Panc1 (cell line): ENCODE data around the gene CLEC16A.

Source experiments
- POLR2AphosphoS5 ChIP-seq: IDR thresholded peaks from 2 replicates; pipeline ENCODE4 v1.6.1; 2012; ENCODE audit warnings: mild to moderate bottlenecking, low read depth, low read length, moderate library complexity
- SIN3A ChIP-seq: IDR thresholded peaks from 2 replicates; pipeline ENCODE4 v1.6.1; 2012; ENCODE audit warnings: low read depth, mild to moderate bottlenecking, low read length, moderate library complexity, borderline replicate concordance; ENCODE audit not compliant: insufficient read depth
- TCF7L2 ChIP-seq: IDR thresholded peaks from 2 replicates; pipeline ENCODE4 v1.6.1; 2011; ENCODE audit warnings: mild to moderate bottlenecking, low read depth, low read length, inconsistent platforms
- TF ChIP-seq, protein P1 (sequence below): fragments of 450-650 bp; IDR thresholded peaks from 2 replicates; pipeline ENCODE4 v1.5.1; 2017; ENCODE audit warnings: mild to moderate bottlenecking
- TF ChIP-seq, protein P2 (sequence below), 2 experiments: IDR thresholded peaks; 2 replicates each; pipeline ENCODE4 v1.6.1; 2011 to 2012; ENCODE audit warnings: low read depth in 2 of 2, control low read depth in 1 of 2, low read length in 1 of 2, mild to moderate bottlenecking in 1 of 2, moderate library complexity in 1 of 2; ENCODE audit not compliant: insufficient read depth in 1 of 2

DNA sequence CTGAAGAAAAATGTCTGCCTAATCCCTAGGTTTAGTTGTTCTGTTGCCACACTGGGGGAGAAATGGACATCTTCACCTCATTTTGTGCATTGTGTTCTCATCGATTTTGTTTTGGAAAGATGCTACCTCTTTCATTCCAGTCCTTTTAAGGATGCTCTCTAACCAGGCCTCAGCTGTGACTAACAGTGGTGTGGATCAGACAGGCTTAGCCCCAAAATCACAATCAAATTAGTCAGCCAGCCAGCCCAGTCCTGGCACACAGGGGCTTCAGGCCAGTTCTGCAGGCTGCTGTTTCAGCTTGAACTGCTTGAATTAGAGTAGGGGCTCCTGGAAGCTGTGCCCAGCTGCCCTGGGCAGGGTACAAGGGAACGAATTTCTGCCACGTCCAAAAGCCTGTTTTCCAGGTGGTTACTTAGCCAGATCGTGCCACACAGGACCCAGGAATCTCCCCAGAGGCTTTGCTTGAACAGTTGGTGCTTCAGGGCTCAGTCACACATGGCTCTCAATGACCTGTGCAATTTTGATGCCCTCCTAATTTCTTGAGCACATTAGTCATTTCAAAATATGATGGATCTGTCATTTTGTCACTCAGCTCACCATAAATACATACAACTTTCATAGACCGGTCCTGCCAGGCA is 60.7 kb downstream of the CLEC16A start:
- TF ChIP-seq, protein P1, sequence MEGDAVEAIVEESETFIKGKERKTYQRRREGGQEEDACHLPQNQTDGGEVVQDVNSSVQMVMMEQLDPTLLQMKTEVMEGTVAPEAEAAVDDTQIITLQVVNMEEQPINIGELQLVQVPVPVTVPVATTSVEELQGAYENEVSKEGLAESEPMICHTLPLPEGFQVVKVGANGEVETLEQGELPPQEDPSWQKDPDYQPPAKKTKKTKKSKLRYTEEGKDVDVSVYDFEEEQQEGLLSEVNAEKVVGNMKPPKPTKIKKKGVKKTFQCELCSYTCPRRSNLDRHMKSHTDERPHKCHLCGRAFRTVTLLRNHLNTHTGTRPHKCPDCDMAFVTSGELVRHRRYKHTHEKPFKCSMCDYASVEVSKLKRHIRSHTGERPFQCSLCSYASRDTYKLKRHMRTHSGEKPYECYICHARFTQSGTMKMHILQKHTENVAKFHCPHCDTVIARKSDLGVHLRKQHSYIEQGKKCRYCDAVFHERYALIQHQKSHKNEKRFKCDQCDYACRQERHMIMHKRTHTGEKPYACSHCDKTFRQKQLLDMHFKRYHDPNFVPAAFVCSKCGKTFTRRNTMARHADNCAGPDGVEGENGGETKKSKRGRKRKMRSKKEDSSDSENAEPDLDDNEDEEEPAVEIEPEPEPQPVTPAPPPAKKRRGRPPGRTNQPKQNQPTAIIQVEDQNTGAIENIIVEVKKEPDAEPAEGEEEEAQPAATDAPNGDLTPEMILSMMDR: no peak
- TF ChIP-seq, protein P2, sequence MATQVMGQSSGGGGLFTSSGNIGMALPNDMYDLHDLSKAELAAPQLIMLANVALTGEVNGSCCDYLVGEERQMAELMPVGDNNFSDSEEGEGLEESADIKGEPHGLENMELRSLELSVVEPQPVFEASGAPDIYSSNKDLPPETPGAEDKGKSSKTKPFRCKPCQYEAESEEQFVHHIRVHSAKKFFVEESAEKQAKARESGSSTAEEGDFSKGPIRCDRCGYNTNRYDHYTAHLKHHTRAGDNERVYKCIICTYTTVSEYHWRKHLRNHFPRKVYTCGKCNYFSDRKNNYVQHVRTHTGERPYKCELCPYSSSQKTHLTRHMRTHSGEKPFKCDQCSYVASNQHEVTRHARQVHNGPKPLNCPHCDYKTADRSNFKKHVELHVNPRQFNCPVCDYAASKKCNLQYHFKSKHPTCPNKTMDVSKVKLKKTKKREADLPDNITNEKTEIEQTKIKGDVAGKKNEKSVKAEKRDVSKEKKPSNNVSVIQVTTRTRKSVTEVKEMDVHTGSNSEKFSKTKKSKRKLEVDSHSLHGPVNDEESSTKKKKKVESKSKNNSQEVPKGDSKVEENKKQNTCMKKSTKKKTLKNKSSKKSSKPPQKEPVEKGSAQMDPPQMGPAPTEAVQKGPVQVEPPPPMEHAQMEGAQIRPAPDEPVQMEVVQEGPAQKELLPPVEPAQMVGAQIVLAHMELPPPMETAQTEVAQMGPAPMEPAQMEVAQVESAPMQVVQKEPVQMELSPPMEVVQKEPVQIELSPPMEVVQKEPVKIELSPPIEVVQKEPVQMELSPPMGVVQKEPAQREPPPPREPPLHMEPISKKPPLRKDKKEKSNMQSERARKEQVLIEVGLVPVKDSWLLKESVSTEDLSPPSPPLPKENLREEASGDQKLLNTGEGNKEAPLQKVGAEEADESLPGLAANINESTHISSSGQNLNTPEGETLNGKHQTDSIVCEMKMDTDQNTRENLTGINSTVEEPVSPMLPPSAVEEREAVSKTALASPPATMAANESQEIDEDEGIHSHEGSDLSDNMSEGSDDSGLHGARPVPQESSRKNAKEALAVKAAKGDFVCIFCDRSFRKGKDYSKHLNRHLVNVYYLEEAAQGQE (IDR thresholded peaks at IDR 0.05; ENCODE audit: insufficient read depth in 1 of 2, low read depth in 2 of 2, low read length in 1 of 2): no peak
- TF ChIP-seq SIN3A (no peak), POLR2AphosphoS5 (no peak), TCF7L2 (no peak)
